Panc1 (cell line): Measurements from ENCODE around the gene TNIK. TPM values are rescaled to one million over a fixed set of nuclear protein-coding genes. Genes with fewer than 3 reads are reported as not detected.

Source experiments
- ATAC-seq: fragments of 200-7000 bp; cut with Tn5 transposase; 2 replicates; pipeline ENCODE4 v1.9.1; 2020; ENCODE audit warnings: mild to moderate bottlenecking, moderate library complexity
- BruUV-seq: library from RNA; stranded (reverse); fragments of 400-500 nt; replicated peaks from 2 replicates; lab custom pipeline; 2021; lab: Mats Ljungman, UMichigan
- CTCF ChIA-PET: fragments of 300-600 bp; sonication (Branson Sonifier 250); formaldehyde crosslinking; loops from one replicate; lab custom pipeline; 2022; ENCODE audit warnings: antibody characterized with exemption; lab: Charles Lee
- POLR2A ChIA-PET: fragments of 300-600 bp; sonication (Branson Sonifier 250); formaldehyde crosslinking; loops from one replicate; lab custom pipeline; 2022; ENCODE audit warnings: antibody characterized with exemption; lab: Charles Lee
- DNase-seq: peaks from one replicate; pipeline ENCODE4 v3.0.0-alpha.2; 2010; ENCODE audit warnings: low read depth, low spot score
- H3K27ac ChIP-seq: 2 replicates; pipeline ENCODE4 v1.5.1; 2011; ENCODE audit warnings: mild to moderate bottlenecking, low read length, inconsistent platforms
- H3K27me3 ChIP-seq: fragments of 200-500 bp; sonication (Bioruptor generic); 2 replicates; pipeline ENCODE4 v1.6.0; 2014; ENCODE audit warnings: low read length, inconsistent platforms; ENCODE audit not compliant: control insufficient read depth, insufficient read depth
- H3K36me3 ChIP-seq: fragments of 200-500 bp; sonication (Bioruptor generic); 2 replicates; pipeline ENCODE4 v1.5.1; 2014; ENCODE audit warnings: inconsistent platforms, mild to moderate bottlenecking, low read length, moderate library complexity; ENCODE audit not compliant: control insufficient read depth, insufficient read depth
- H3K4me1 ChIP-seq: 2 replicates; pipeline ENCODE4 v1.5.1; 2011; ENCODE audit warnings: inconsistent platforms, mild to moderate bottlenecking, low read length, moderate library complexity; ENCODE audit not compliant: control insufficient read depth, insufficient read depth
- H3K4me3 ChIP-seq, 2 experiments: 2 replicates each; pipeline ENCODE4 v1.5.1; 2011 to 2012; ENCODE audit warnings: low read depth in 2 of 2, low read length in 2 of 2, mild to moderate bottlenecking in 2 of 2, inconsistent platforms in 1 of 2, moderate library complexity in 1 of 2
- H3K9me3 ChIP-seq: fragments of 200-500 bp; sonication (Bioruptor generic); 2 replicates; pipeline ENCODE4 v1.5.1; 2014; ENCODE audit warnings: low read depth, mild to moderate bottlenecking, inconsistent platforms, low read length, moderate library complexity; ENCODE audit not compliant: control insufficient read depth, insufficient read depth
- POLR2AphosphoS5 ChIP-seq: IDR thresholded peaks from 2 replicates; pipeline ENCODE4 v1.6.1; 2012; ENCODE audit warnings: mild to moderate bottlenecking, low read depth, low read length, moderate library complexity
- SIN3A ChIP-seq: IDR thresholded peaks from 2 replicates; pipeline ENCODE4 v1.6.1; 2012; ENCODE audit warnings: low read depth, mild to moderate bottlenecking, low read length, moderate library complexity, borderline replicate concordance; ENCODE audit not compliant: insufficient read depth
- TCF7L2 ChIP-seq: IDR thresholded peaks from 2 replicates; pipeline ENCODE4 v1.6.1; 2011; ENCODE audit warnings: mild to moderate bottlenecking, low read depth, low read length, inconsistent platforms
- in situ Hi-C: cut with HindIII; loops from 2 replicates; pipeline ENCODE4 v1.10.0; 2016; ENCODE audit warnings: low sequenced_read_pairs, low pct_unique_long_range_greater_than_20kb
- intact Hi-C: fragments of 100-400 bp; cut with micrococcal nuclease; formaldehyde crosslinking; loops from one replicate; pipeline ENCODE4 v1.10.0; 2022; ENCODE audit not compliant: unreplicated experiment
- total RNA-seq: library from RNA; stranded (reverse); gene quantifications from one replicate; pipeline ENCODE4 v1.2.1, GENCODE V29; 2021; ENCODE audit not compliant: unreplicated experiment
- TF ChIP-seq, protein P1 (sequence below): fragments of 450-650 bp; IDR thresholded peaks from 2 replicates; pipeline ENCODE4 v1.5.1; 2017; ENCODE audit warnings: mild to moderate bottlenecking
- TF ChIP-seq, protein P2 (sequence below), 2 experiments: IDR thresholded peaks; 2 replicates each; pipeline ENCODE4 v1.6.1; 2011 to 2012; ENCODE audit warnings: low read depth in 2 of 2, control low read depth in 1 of 2, low read length in 1 of 2, mild to moderate bottlenecking in 1 of 2, moderate library complexity in 1 of 2; ENCODE audit not compliant: insufficient read depth in 1 of 2

Gene TNIK
- total RNA-seq, 1 experiment from 2014 or later: 1.9 TPM

DNA sequence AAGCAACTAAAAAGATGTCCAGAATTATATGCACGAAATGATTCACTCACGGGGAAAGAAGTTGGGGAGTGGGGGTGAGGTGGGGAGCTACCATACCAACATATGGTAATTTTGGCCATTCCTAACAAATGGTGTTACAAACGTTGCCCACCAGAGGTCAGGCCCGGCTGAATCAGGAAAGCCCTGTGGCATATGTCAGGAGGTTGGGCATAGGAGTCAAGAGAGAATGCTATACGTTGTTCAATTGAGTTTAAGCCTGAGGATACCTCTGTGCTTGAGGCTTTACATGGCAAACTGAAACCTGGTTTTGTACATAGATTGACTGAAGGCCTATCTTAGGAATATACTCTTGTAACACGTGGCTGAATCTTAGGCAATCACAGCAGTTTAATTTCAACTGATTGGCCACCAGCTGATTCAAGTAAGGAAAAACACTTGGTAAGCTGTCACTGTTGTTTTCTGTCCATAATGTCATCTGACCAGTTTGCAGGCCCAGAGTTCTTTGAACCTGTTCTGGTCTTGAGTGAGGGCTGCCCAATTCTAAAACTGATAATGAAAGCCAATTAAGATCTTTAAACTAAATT is 410.3 kb downstream of the TNIK start:
- H3K4me1 ChIP-seq: no peaks in the 10 kb centered on the region
- in situ Hi-C loops: no loop called here
- H3K4me3 ChIP-seq: no peak overlapping the region
- no peaks in the 10 kb centered on the region for H3K36me3 ChIP-seq
- BruUV-seq: no TSS peak
- POLR2A ChIA-PET: no interaction called here
- DNase-seq: no peak
- H3K27ac ChIP-seq: no peak overlapping the region
- H3K9me3 ChIP-seq: no peaks in the 10 kb centered on the region
- CTCF ChIA-PET: interaction anchor here (0.7 kb wide), 1 partner anchor 460 kb away, joined by 4 read pairs; no protein-coding TSS in a partner anchor
- peak; percentile 96 for ATAC-seq
- TF ChIP-seq, protein P1, sequence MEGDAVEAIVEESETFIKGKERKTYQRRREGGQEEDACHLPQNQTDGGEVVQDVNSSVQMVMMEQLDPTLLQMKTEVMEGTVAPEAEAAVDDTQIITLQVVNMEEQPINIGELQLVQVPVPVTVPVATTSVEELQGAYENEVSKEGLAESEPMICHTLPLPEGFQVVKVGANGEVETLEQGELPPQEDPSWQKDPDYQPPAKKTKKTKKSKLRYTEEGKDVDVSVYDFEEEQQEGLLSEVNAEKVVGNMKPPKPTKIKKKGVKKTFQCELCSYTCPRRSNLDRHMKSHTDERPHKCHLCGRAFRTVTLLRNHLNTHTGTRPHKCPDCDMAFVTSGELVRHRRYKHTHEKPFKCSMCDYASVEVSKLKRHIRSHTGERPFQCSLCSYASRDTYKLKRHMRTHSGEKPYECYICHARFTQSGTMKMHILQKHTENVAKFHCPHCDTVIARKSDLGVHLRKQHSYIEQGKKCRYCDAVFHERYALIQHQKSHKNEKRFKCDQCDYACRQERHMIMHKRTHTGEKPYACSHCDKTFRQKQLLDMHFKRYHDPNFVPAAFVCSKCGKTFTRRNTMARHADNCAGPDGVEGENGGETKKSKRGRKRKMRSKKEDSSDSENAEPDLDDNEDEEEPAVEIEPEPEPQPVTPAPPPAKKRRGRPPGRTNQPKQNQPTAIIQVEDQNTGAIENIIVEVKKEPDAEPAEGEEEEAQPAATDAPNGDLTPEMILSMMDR: peak; percentile 86
- TF ChIP-seq, protein P2, sequence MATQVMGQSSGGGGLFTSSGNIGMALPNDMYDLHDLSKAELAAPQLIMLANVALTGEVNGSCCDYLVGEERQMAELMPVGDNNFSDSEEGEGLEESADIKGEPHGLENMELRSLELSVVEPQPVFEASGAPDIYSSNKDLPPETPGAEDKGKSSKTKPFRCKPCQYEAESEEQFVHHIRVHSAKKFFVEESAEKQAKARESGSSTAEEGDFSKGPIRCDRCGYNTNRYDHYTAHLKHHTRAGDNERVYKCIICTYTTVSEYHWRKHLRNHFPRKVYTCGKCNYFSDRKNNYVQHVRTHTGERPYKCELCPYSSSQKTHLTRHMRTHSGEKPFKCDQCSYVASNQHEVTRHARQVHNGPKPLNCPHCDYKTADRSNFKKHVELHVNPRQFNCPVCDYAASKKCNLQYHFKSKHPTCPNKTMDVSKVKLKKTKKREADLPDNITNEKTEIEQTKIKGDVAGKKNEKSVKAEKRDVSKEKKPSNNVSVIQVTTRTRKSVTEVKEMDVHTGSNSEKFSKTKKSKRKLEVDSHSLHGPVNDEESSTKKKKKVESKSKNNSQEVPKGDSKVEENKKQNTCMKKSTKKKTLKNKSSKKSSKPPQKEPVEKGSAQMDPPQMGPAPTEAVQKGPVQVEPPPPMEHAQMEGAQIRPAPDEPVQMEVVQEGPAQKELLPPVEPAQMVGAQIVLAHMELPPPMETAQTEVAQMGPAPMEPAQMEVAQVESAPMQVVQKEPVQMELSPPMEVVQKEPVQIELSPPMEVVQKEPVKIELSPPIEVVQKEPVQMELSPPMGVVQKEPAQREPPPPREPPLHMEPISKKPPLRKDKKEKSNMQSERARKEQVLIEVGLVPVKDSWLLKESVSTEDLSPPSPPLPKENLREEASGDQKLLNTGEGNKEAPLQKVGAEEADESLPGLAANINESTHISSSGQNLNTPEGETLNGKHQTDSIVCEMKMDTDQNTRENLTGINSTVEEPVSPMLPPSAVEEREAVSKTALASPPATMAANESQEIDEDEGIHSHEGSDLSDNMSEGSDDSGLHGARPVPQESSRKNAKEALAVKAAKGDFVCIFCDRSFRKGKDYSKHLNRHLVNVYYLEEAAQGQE (IDR thresholded peaks at IDR 0.05; ENCODE audit: insufficient read depth in 1 of 2, low read depth in 2 of 2, low read length in 1 of 2): no peak
- H3K27me3 ChIP-seq: no peaks in the 10 kb centered on the region
- intact Hi-C loops: loop anchor here (5.0 kb wide), 1 partner anchor 517 kb away; no protein-coding TSS in a partner anchor

DNA sequence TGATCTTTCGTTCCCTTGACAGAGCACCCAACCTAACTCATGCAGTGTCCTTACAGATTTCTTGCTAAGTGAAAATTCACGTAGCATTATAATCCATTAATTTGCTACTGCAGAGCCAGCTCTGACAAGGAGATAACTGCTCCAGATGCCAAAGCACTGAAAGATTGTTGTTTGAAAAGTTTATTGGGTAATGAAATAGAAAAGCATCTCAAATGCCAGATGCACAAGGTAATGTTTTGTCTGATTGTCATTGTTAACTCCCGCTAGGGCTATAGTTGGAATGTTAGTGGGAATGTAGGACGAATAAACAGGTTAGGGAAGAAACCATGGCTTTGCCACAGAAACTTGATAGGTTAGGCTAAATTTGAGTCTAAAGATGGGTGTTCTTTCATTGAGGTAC is 413.4 kb downstream of the TNIK start:
- no peaks in the 10 kb centered on the region for H3K36me3 ChIP-seq
- no peak overlapping the region for H3K27ac ChIP-seq
- no peak for TF ChIP-seq SIN3A
- TF ChIP-seq TCF7L2: no peak
- TF ChIP-seq, protein P1: no peak
- no peak for TF ChIP-seq POLR2AphosphoS5
- TF ChIP-seq, protein P2 (IDR thresholded peaks at IDR 0.05; ENCODE audit: insufficient read depth in 1 of 2, low read depth in 2 of 2, low read length in 1 of 2): no peak
- BruUV-seq: no TSS peak
- H3K9me3 ChIP-seq: no peaks in the 10 kb centered on the region
- in situ Hi-C loops: no loop called here
- no peak overlapping the region for H3K4me3 ChIP-seq
- no peaks in the 10 kb centered on the region for H3K4me1 ChIP-seq
- no peaks in the 10 kb centered on the region for H3K27me3 ChIP-seq
- no peak for DNase-seq
- intact Hi-C loops: no loop called here
- ChIA-PET POLR2A (no interaction called here), CTCF (interaction anchor here (0.6 kb wide), 1 partner anchor 36 kb away, joined by 3 read pairs; no protein-coding TSS in a partner anchor)
- ATAC-seq: no peak
